GM10248 (cell line): ENCODE measurements around the gene LHPP.
"Not testable (repeated sequence)": the region's sequence is repeated elsewhere in the genome, so short reads cannot be mapped to it uniquely, and the experiment has no call there.

Experiments used
- CTCF ChIA-PET: fragments of 300-600 bp; sonication (Branson Sonifier 250); formaldehyde crosslinking; extraction: SDS; loops from one replicate; lab custom pipeline; 2021; ENCODE audit warnings: antibody characterized with exemption; lab: Yijun Ruan, JAX
- POLR2A ChIA-PET: fragments of 350-650 bp; sonication (Branson Sonifier 250); formaldehyde crosslinking; extraction: SDS; loops from one replicate; lab custom pipeline; 2020; ENCODE audit warnings: antibody characterized with exemption; lab: Yijun Ruan, JAX
- DNase-seq: peaks from one replicate; pipeline ENCODE4 v3.0.0; 2012; ENCODE audit errors: extremely low spot score
- TF ChIP-seq, protein P1 (sequence below): IDR thresholded peaks from 2 replicates; pipeline ENCODE4 v1.5.1; 2012; ENCODE audit warnings: mild to moderate bottlenecking, low read depth; ENCODE audit errors: extremely low read depth, missing control alignments, control extremely low read depth

LHPP gene

DNA sequence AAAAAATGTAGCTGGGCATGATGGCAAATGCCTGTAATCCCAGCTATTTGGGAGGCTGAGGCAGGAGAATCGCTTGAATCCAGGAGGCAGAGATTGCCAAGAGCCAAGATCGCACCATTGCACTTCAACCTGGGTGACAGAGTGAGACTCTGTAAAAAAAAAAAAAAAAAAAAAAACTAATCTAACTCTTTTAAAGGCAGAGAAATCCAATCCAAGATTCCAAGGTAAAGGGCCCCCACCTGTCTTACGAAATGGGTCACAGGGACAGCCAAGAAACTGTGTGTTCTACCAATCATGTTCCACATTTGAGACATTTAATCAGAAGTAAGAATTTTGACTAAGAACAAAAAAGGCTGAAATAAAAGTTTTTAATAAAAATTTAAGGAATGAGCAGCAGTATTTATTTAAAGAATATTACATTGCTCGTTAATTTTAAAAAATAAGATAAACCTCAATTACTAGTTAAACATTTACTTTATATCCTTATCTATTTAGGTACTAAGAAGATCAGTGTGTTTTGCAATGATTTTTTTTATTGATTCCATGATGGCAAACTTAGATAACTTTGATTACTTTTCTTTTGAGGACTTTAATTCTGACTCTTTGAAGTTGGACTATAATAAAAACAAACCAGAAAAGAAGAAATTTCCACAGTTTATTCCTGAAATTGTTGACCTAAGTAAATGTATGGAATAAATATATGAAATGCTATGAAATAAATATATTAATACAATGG, 36.2 kb upstream of the LHPP start:
- ChIA-PET POLR2A (no interaction called here), CTCF (no interaction called here)
- DNase-seq = no peak
- TF ChIP-seq, protein P1, sequence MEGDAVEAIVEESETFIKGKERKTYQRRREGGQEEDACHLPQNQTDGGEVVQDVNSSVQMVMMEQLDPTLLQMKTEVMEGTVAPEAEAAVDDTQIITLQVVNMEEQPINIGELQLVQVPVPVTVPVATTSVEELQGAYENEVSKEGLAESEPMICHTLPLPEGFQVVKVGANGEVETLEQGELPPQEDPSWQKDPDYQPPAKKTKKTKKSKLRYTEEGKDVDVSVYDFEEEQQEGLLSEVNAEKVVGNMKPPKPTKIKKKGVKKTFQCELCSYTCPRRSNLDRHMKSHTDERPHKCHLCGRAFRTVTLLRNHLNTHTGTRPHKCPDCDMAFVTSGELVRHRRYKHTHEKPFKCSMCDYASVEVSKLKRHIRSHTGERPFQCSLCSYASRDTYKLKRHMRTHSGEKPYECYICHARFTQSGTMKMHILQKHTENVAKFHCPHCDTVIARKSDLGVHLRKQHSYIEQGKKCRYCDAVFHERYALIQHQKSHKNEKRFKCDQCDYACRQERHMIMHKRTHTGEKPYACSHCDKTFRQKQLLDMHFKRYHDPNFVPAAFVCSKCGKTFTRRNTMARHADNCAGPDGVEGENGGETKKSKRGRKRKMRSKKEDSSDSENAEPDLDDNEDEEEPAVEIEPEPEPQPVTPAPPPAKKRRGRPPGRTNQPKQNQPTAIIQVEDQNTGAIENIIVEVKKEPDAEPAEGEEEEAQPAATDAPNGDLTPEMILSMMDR = no peak

DNA sequence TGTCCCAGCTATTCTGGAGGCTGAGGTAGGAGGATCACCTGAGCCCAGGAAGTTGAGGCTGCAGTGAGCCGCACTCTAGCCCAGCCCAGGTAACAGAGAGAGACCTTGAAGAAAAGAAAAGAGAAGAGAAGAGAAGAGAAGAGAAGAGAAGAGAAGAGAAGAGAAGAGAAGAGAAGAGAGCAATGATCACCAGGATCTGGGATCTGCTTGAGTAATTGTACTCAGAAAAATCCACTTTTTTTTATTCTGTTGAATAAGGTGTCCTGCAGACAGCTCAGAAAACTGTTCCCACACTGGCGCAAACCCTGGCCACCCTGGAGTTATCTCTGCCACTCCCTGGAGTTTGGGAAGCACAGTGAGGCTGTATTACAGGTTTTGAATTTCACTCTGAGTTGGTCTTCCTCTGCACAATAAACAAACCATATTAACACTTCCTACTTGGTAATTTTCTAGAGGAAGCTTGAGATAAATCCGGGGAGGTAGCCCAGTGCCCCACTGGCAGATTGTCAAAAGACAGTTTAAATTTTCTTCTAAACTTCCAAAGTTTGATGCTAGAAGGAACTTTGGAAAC, 33.3 kb upstream of the LHPP start:
- TF ChIP-seq, protein P1 = no peak
- CTCF ChIA-PET = interaction anchor here (1.2 to 1.7 kb wide), 3 partner anchors 8 to 434 kb away, joined by 3 to 4 read pairs (median 4); no protein-coding TSS in a partner anchor
- no peak for DNase-seq
- POLR2A ChIA-PET = no interaction called here

DNA sequence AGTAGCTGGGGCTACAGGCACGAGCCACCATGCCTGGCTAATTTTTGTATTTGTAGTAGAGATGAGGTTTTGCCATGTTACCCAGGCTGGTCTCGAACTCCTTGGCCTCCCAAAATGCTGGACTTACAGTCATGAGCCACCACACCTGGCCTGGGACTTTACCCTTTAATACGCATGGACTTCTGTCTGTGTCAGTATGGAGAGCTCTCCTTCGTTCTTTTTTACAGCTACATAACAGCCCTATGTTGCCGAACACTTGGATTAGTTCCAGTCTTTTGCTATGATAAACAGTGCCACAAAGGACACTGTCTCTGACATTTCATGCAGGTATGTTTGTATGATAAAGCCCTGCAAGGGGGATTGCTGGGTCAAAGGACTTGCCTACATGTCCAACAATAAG, 32.0 kb upstream of the LHPP start:
- POLR2A ChIA-PET = interaction anchor here (0.6 kb wide), 1 partner anchor 11 kb away, joined by 4 read pairs; the partner anchor contains the start of gene OAT
- TF ChIP-seq, protein P1 = no peak
- CTCF ChIA-PET = interaction anchor here (1.6 kb wide), 1 partner anchor 40 kb away, joined by 3 read pairs; no protein-coding TSS in a partner anchor
- no peak for DNase-seq

- TF ChIP-seq, protein P1 = no peak
- CTCF ChIA-PET = interaction anchor here (1.6 kb wide), 1 partner anchor 40 kb away, joined by 3 read pairs; no protein-coding TSS in a partner anchor
- POLR2A ChIA-PET = interaction anchor here (0.6 kb wide), 1 partner anchor 11 kb away, joined by 4 read pairs; the partner anchor contains the start of gene OAT
- no peak for DNase-seq
Observed at GRCh38 chr10:124430077-124430476, 31.5 kb upstream of the LHPP start.

- ChIA-PET CTCF (interaction anchor here (1.0 to 2.1 kb wide), 2 partner anchors 30 to 439 kb away, joined by 4 to 5 read pairs; no protein-coding TSS in a partner anchor), POLR2A (no interaction called here)
- DNase-seq = no peak
Observed at GRCh38 chr10:124433461-124433860, 28.2 kb upstream of the LHPP start.

GRCh38 chr10:124435683-124436082, 25.9 kb upstream of the LHPP start:
- DNase-seq, POLR2A ChIA-PET, CTCF ChIA-PET: not testable (repeated sequence)

More at GRCh38 chr10:124433461-124433860, 28.2 kb upstream of the LHPP start:
- TF ChIP-seq, protein P1 = no peak
